ENCODE data around the gene SYNE3.

Gene SYNE3

GRCh38 chr14:95540236-95540855, 23.9 kb upstream of the SYNE3 start:
- no peak for DNase-seq

- DNase-seq = no peak
Measured at GRCh38 chr14:95538801-95539509, 22.5 kb upstream of the SYNE3 start.

- no peak for DNase-seq
Measured at GRCh38 chr14:95537298-95538089, 21.0 kb upstream of the SYNE3 start.

DNA sequence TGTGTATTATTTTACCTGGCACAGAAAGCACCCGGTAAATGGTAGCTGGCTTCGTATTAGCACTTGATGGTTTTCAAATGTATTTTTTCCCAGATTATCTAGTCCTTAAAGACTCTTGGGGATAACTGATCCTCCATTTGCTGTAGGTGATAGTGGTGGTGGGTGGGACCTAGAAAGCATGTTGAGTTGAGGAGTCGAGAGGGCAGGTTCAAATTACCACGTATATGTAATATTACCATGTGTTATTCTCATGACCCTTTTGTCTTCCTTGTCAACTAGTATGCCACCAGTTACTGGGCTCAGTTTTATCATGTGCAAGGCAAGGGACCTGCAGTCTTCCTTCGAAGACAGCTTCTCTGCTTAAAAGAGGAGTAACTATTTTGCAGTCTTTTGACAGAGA, 20.2 kb upstream of the SYNE3 start:
- no peak for DNase-seq

DNA sequence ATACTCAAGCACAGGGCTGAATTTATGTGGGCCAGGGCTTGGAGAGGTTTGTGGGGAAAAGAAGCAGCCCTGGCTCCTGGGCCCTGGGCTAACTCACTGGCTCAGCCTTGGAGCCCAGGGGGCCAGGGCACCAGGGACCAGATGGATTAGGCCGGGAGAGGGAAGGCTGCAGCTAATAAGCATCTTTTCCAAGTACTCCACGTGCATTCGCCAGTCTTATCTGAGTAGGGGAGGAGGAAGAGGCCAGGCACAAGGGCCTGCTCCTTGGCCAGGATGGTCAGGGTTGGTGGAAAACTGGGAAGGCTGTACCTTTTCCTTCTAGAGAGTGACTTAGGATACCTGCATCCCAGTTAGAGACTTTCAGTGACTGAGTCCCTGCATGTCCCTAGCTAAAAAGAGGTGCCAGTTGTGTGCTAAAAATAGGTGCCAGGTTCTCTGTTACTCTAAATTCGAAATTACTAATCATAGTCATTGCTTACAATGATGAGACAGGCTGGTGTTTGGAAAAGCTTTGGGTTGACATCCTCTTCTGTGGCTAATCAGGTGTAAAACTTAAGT, 19.7 kb upstream of the SYNE3 start:
- no peak for DNase-seq

GRCh38 chr14:95535226-95536021, 19.0 kb upstream of the SYNE3 start:
- DNase-seq = no peak

- DNase-seq = peak; percentile 100
Measured at GRCh38 chr14:95534299-95535225, 18.1 kb upstream of the SYNE3 start, which contains the start of gene GLRX5. Gene GLRX5, plus strand, starts transcription at chr14:95535050. Its CDS starts 40 bp downstream, at chr14:95535090.

- DNase-seq = no peak
Measured at GRCh38 chr14:95533822-95534221, 17.4 kb upstream of the SYNE3 start.

DNA sequence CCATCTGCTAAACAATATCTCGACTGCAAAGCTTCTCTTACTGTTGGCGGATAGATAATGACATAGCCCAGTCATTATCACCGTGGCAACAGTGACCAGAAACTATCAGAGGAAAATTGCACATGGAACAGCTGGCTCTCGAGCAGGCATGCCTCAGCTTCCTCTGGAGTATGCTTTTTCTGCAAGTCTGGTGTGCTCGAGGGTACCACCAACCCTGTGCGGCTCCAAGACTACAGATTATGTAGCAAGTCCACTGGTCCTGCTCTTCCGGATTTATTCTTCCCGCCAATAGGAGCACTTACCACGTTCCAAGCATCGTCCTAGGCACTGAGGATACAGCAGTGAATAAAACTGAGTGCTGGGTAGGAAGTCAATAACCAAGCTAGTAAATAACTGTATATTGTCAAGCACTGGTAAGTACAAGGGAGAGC, 17.0 kb upstream of the SYNE3 start:
- no peak for DNase-seq

DNA sequence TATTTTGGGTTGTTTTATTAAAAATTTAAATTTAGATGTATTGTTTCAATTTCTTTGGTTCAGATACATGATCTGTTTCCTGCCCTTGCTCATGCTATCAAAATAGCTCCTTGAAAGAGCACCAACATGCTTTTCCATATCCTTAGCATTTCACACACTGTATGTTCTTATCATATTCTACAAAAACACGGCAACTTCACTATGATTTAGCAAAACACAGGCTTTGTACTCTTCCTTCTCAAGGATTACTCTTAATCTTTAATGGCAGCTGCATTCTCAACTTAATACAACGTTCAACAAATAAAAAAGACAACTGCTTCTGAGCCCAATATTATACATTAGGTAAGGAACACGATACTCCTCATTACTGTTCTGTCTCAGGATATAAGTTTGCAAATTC, 15.5 kb upstream of the SYNE3 start:
- DNase-seq = no peak

DNA sequence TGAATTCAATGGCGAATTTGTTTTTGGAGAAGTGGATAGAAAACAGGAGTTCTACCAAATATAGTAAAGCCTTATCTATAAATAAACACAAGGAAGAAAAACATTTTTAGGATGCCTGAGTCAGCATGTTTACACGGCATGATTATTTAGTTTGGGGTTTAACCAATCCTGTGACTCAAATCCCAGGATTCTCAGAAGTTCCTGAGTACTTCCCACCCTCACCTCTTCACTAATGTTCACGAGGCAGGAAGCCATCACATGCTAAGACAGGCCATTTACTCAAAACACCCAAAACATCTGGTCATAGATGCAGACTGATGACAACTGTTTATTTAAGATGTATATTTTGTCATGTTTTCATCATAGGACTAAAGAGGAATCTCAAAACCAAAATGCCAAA, 15.0 kb upstream of the SYNE3 start:
- no peak for DNase-seq

DNA sequence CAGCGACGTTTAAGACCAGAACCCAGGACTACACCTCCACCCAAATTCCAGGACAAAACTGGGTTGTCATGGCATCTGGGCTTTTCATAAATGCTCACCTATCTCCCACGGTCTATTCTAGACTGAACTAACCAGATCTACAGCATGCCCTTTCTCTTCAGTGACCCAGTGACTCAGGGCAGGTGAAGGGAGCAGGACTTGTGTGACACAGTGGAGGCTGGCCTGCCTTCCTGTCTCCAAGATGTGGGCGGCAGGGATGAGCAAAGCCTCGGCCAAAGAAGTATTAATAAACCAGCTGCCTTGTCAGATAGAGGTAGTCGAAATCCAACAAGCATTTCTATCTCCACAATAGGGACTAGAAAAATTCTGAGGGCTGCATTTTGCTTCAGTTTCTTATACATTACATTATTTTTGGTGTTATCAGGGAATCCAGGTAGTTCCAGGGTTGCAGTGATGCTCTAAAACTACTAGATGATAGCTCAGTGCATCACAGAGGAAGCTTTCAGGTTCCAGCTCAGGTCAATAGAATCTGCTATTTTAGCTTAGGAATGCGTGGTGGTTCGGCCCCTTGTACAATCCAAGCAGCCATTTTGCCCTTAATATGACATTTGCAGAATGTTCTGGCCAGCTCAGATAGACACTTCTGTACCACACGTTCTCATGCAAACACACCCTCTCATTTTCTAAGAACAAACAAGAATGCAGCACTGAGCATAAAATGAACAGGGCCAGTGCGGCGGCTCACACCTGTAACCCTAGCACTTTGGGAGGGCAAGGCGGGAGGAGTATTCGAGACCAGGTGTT, 14.2 kb upstream of the SYNE3 start:
- no peak for DNase-seq

DNA sequence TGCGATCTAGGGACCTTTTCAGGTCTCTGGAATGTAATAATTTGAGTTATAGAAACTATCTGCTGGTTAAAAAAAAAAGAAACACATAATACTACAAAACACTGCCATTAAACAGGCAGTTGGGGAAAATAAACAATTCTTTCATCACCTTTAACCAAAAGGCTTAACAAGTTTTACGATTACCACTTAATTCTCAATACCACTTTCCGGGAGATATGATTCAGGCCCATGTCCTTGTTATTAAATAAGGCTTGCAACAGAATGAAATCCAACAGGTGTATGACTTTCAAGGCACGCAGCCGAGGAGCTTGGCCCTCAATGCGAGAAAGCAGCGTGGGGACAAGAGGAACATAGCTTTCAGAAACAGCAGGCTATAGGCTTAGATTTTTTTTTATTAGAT, 12.8 kb upstream of the SYNE3 start:
- DNase-seq = no peak

DNA sequence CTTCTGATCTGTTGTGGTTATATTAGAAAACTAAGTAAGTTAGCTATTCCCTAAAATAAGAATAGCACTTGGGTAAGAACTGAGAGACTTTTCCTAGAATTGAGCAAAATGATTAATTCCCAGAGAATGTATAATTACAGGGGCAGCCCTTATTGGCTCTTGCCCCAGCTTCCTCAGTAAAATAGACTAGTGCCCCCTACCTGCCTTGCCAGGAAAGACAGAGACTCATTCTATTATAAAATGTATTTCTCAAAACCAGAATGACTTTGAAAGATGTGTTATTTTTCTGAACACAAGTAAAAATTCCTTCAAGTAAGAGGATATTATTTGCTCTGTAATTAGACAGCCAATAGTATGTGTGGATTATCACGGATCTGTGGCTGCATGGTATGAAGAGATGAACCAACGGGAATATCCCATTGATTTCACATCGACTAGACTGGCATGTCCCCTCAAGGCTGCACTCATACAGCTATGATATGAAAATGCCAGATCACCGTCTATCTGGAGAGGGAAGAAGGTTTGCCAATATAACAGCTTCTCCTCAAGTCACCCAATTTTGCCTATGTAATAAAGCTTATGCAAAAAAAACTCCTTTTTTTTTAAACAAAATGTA, 11.0 kb upstream of the SYNE3 start:
- DNase-seq = no peak

DNA sequence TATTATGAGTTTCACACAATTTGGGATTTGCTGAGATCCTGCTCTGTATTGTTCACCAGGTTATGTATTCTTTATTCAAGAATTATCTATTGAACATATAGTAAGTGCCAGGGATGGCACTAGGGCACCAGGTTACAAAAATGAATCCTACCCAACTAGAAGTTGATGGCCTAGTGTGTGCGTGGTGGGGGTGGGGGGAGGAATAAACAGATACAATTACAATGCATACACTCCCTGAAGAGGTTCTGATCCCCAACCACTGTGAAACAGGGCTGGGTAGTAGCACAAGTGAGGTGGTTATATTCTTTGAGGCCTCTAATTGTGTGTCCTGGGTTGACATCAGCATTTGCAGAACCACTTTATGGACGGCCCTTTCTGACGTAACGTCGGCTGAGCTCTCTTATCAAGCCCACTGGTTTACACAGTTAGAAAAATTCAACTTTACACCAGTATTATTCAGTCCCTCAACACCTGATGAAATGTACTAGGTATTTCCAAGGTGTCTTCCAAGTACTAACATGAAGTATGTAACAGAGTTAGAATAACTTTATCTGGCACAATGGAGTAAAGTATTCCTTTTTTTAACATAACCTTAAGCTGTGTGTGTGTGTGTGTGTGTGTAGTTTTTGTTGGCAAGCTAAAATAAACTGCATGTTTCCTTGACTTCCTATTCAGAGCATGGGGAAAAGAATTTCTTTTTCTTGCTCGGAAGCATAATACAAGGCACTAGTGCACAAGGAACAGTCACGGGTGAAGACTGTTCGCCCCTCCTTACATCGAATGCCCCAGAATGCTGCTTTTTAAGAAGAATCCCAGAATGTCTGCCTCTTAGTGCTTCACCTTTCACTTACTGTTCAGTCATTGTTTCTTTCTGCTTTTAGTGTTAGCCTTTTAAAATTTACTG, 10.3 kb upstream of the SYNE3 start:
- DNase-seq = no peak

DNA sequence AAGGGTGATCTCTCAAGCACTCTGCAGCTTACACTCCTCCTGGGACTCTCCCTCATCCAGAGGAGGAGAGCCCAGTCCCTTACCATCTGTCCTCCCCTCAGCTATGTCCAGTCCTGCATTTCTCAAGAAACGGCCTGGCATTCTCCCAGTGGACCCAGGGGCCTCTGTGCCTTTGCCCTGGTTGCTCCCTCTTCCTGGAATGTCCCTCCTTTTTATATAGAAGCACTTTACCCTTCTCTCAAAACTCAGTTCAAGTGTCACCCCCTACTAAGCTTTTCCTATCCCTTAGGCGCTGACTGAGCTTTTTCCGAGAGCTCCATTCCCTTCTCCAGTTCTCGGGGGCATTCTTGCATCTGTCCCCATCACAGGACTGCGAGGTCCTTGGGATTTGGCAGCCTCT, 9.5 kb upstream of the SYNE3 start:
- DNase-seq = no peak

GRCh38 chr14:95524706-95525512, 8.5 kb upstream of the SYNE3 start:
- DNase-seq = peak; percentile 35

- no peak for DNase-seq
Measured at GRCh38 chr14:95523815-95524448, 7.5 kb upstream of the SYNE3 start.

Measured in NK-92 treated with Interleukin-12 subunit alpha and Interleukin-12 subunit beta, amount 100 ng/mL, for 24 hours (cell line).